Left ventricle myocardium superior (tissue), 1 donor: ENCODE data around the gene TOMM40L. TPM values are rescaled to one million over a fixed set of nuclear protein-coding genes. Genes with fewer than 3 reads are reported as not detected.
"Not testable (repeated sequence)": the region's sequence is repeated elsewhere in the genome, so short reads cannot be mapped to it uniquely, and the experiment has no call there.

Experiments used
- ATAC-seq: fragments of 200-7000 bp; cut with Tn5 transposase; one replicate; pipeline ENCODE4 v1.9.1; 2020; ENCODE audit warnings: mild to moderate bottlenecking, moderate library complexity
- DNase-seq: peaks from one replicate; pipeline ENCODE4 v3.0.0-alpha.2; 2020
- intact Hi-C: fragments of 100-400 bp; cut with micrococcal nuclease; formaldehyde crosslinking; loops from one replicate; pipeline ENCODE4 v1.11.0; 2022
- total RNA-seq: library from RNA; stranded (reverse); fragmentation: NEBNext Ultra II Directional; extraction: Animal tissue kit (Norgen Biotek cat#: 25700); gene quantifications from one replicate; pipeline ENCODE4 v1.2.1, GENCODE V29; 2021
- donor health status: DM: no; HTN: yes; CAD: no; lungs with severe emphysema.

The TOMM40L gene
- total RNA-seq, 1 donor from 2014 or later, result 41.8 TPM

- DNase-seq, result no peak
- intact Hi-C loops, result no loop called here
- ATAC-seq, result no peak
Measured at GRCh38 chr1:161235957-161236775, 10.3 kb downstream of the TOMM40L start.

- no peak for DNase-seq
- no peak for ATAC-seq
- intact Hi-C loops, result no loop called here
Measured at GRCh38 chr1:161238039-161238473, 12.2 kb downstream of the TOMM40L start, which contains the start of gene NR1I3. NR1I3 (minus strand) TSS chr1:161238203; CDS start chr1:161236565, 1,638 bp downstream.

GRCh38 chr1:161241682-161242081 is 15.8 kb downstream of the TOMM40L start:
- intact Hi-C loops, result no loop called here
- ATAC-seq (no peak), DNase-seq (no peak)

GRCh38 chr1:161242313-161242712 is 16.5 kb downstream of the TOMM40L start:
- DNase-seq, result no peak
- no peak for ATAC-seq
- intact Hi-C loops, result no loop called here

GRCh38 chr1:161244888-161245287 is 19.0 kb downstream of the TOMM40L start:
- DNase-seq (no peak), ATAC-seq (no peak)
- intact Hi-C loops, result no loop called here

- intact Hi-C loops, DNase-seq, ATAC-seq: not testable (repeated sequence)
Measured at GRCh38 chr1:161250100-161250499, 24.2 kb downstream of the TOMM40L start.

GRCh38 chr1:161250829-161251228 is 25.0 kb downstream of the TOMM40L start:
- ATAC-seq (no peak), DNase-seq (no peak)
- intact Hi-C loops, result no loop called here

GRCh38 chr1:161251579-161251978 is 25.7 kb downstream of the TOMM40L start:
- intact Hi-C loops, result no loop called here
- ATAC-seq, result no peak
- no peak for DNase-seq

GRCh38 chr1:161255302-161255701 is 29.4 kb downstream of the TOMM40L start:
- intact Hi-C loops, ATAC-seq, DNase-seq: not testable (repeated sequence)

GRCh38 chr1:161255955-161256520 is 30.2 kb downstream of the TOMM40L start:
- ATAC-seq, DNase-seq, intact Hi-C loops: not testable (repeated sequence)

- DNase-seq, ATAC-seq, intact Hi-C loops: not testable (repeated sequence)
Measured at GRCh38 chr1:161257109-161257508, 31.2 kb downstream of the TOMM40L start.

GRCh38 chr1:161258439-161259344 is 32.8 kb downstream of the TOMM40L start, which contains the start of gene PCP4L1:
PCP4L1 (plus strand) TSS chr1:161258745; CDS start chr1:161258975, 230 bp downstream.
- intact Hi-C loops, result no loop called here
- peak; percentile 85 for ATAC-seq
- peak; percentile 47 for DNase-seq

GRCh38 chr1:161259345-161259702 is 33.5 kb downstream of the TOMM40L start:
- intact Hi-C loops, result no loop called here
- no peak for DNase-seq
- no peak for ATAC-seq

GRCh38 chr1:161259765-161260164 is 33.9 kb downstream of the TOMM40L start:
- intact Hi-C loops, result no loop called here
- ATAC-seq, result no peak

GRCh38 chr1:161260376-161261260 is 34.8 kb downstream of the TOMM40L start:
- DNase-seq (no peak), ATAC-seq (no peak)
- intact Hi-C loops, result no loop called here

More at GRCh38 chr1:161259765-161260164, 33.9 kb downstream of the TOMM40L start:
- no peak for DNase-seq

GRCh38 chr1:161261261-161262235 is 35.7 kb downstream of the TOMM40L start:
- ATAC-seq (no peak), DNase-seq (no peak)
- intact Hi-C loops, result no loop called here

GRCh38 chr1:161265305-161265704 is 39.4 kb downstream of the TOMM40L start:
- intact Hi-C loops, result no loop called here
- DNase-seq (no peak), ATAC-seq (no peak)
